GM18498 (cell line): ENCODE results near the gene PSEN2.
"Not testable (repeated sequence)": the region's sequence is repeated elsewhere in the genome, so short reads cannot be mapped to it uniquely, and the experiment has no call there.

Experiments
- ATAC-seq: cut with Tn5 transposase; IDR thresholded peaks from one replicate; pipeline ENCODE4 v1.9.1; 2021; ENCODE audit warnings: mild to moderate bottlenecking, moderate library complexity; ENCODE audit not compliant: unreplicated experiment

PSEN2 gene

GRCh38 chr1:226870401-226871279 lies at the start of gene PSEN2:
TSS of gene PSEN2 (plus strand) at chr1:226870616. CDS start at chr1:226881908, 11,292 bp downstream.
- peak; percentile 96 for ATAC-seq

- no peak for ATAC-seq
Measured at GRCh38 chr1:226820941-226821718, 49.3 kb upstream of the PSEN2 start.

GRCh38 chr1:226821719-226822085 lies 48.7 kb upstream of the PSEN2 start:
- no peak for ATAC-seq

- ATAC-seq: no peak
Measured at GRCh38 chr1:226823643-226824042, 46.8 kb upstream of the PSEN2 start.

GRCh38 chr1:226825037-226825745 lies 45.2 kb upstream of the PSEN2 start:
- no peak for ATAC-seq

GRCh38 chr1:226825746-226826100 lies 44.7 kb upstream of the PSEN2 start:
- ATAC-seq: no peak

- ATAC-seq: no peak
Measured at GRCh38 chr1:226826479-226827261, 43.7 kb upstream of the PSEN2 start.

GRCh38 chr1:226827458-226827857 lies 43.0 kb upstream of the PSEN2 start:
- no peak for ATAC-seq

GRCh38 chr1:226827968-226828513 lies 42.4 kb upstream of the PSEN2 start:
- ATAC-seq: peak; percentile 97

- no peak for ATAC-seq
Measured at GRCh38 chr1:226829105-226829504, 41.3 kb upstream of the PSEN2 start.

GRCh38 chr1:226831953-226832352 lies 38.5 kb upstream of the PSEN2 start:
- no peak for ATAC-seq

GRCh38 chr1:226832613-226833012 lies 37.8 kb upstream of the PSEN2 start:
- ATAC-seq: no peak

GRCh38 chr1:226834179-226834578 lies 36.2 kb upstream of the PSEN2 start:
- not testable (repeated sequence) for ATAC-seq

GRCh38 chr1:226835396-226835795 lies 35.0 kb upstream of the PSEN2 start:
- ATAC-seq: not testable (repeated sequence)

GRCh38 chr1:226837966-226838365 lies 32.5 kb upstream of the PSEN2 start:
- not testable (repeated sequence) for ATAC-seq

- no peak for ATAC-seq
Measured at GRCh38 chr1:226838456-226838855, 32.0 kb upstream of the PSEN2 start.

GRCh38 chr1:226845624-226846023 lies 24.8 kb upstream of the PSEN2 start:
- ATAC-seq: no peak

- ATAC-seq: no peak
Measured at GRCh38 chr1:226846786-226847185, 23.6 kb upstream of the PSEN2 start.

- not testable (repeated sequence) for ATAC-seq
Measured at GRCh38 chr1:226854548-226854947, 15.9 kb upstream of the PSEN2 start.

GRCh38 chr1:226862890-226863289 lies 7.5 kb upstream of the PSEN2 start:
- ATAC-seq: no peak
